IPS-NIHi7 (cell line): Measurements from ENCODE around the gene PSAP.

Source experiments
- DNase-seq: peaks from one replicate; pipeline ENCODE4 v3.0.0; 2012; ENCODE audit warnings: mixed read lengths; ENCODE audit errors: extremely low spot score

Gene PSAP

GRCh38 chr10:71788954-71789353, 62.1 kb downstream of the PSAP start:
- DNase-seq, result no peak

GRCh38 chr10:71784679-71785272, 66.3 kb downstream of the PSAP start:
- no peak for DNase-seq

DNA sequence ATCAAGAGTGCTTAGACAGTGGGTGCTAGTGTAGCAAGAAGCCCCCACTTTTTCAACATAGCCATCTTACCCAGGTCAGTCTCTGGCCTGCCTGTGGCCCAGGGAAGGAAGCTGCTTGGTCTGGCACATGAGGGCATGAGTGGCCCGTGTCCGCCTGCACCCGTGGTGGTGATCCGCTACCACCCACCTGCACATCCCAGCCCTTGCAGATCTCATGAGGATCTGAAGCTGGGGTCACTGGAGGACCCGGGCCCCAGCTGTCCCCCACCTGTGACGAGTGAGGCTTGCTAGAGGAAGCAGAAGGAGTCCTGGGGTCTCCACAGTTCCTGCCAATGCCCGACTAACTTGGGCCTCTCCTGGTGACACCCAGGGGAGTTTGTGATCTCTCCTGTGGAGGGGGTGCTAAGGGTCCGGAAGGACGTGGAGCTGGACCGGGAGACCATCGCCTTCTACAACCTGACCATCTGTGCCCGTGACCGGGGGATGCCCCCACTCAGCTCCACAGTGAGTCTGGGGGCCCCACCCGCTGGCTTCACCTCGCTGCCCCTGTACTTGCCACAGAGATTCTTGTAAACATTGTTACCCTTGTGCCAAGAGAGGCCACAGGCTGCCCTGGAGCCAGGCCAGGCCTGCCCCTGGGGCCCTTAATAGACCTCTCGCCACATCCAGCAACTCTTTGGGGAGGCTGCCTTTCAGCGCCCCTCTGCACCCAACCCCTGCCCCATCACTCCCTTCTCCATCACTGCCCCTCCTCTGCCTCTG, 67.0 kb downstream of the PSAP start:
- no peak for DNase-seq

GRCh38 chr10:71782917-71783490, 68.0 kb downstream of the PSAP start:
- no peak for DNase-seq

GRCh38 chr10:71782221-71782916, 68.7 kb downstream of the PSAP start:
- no peak for DNase-seq

GRCh38 chr10:71780719-71781118, 70.3 kb downstream of the PSAP start:
- peak; percentile 72 for DNase-seq

DNA sequence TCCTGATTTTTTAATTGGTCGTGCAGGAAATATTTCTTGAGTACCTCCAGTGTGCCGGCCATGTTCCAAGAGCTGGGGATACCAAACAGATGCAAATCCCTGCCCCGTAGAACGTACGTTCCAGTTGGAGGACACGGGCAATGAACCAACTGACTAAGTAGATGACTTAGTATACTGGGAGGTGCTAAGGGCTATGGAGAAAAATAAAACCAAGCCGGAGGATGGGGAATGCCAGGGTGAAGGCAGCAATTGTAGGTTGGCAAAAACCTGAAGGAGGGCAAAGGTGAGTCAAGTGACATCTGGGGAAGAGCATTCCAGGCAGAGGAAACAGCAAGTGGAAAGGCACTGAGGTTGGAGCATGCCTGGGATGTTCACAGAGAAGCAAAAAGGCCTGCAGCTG, 70.9 kb downstream of the PSAP start:
- no peak for DNase-seq

GRCh38 chr10:71779641-71780040, 71.4 kb downstream of the PSAP start:
- DNase-seq, result no peak

GRCh38 chr10:71778071-71778825, 72.8 kb downstream of the PSAP start:
- DNase-seq, result no peak

GRCh38 chr10:71777213-71777985, 73.7 kb downstream of the PSAP start:
- DNase-seq, result no peak

- no peak for DNase-seq
These were observed 74.5 kb downstream of the PSAP start for GRCh38 chr10:71776481-71776925.

DNA sequence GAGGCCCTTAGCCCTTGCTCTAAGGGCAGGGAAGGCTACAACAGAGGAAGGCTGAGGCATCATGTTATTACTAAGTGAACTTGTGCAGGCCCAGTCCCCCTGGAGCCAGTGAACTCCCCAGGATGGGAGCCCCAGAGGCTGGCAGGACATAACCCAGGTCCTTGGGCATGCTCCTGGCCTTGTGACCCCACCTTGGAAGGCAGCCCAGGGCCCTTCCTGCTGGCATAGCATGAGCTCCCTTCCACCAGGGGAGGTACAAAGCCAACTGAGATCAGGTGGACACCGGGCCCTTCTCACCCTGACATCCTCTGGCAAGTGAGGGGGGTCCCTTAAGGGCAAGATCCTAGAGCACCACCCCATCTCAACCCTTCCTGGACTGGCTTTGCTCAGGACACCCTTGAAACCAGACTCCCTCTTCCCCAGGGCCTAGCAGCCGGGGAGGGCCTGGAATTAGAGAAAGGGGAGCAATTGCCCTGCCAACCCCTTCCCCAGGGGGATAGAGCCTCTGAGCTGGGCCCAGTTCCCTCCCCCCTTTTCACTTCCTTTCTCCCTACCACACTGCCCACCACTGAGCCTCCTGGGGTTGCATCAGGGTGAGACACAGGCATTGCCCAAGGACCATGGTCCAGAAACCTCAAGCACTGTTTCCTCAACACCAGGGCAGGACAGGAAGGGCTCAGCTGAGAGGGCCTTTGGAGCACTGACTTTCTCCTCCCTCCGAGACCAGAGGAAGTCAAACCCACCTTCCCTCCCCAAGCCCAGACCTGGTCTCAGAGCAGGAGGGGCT, 75.9 kb downstream of the PSAP start:
- no peak for DNase-seq

- peak; percentile 95 for DNase-seq
These were observed 77.7 kb downstream of the PSAP start, which contains the start of gene VSIR for GRCh38 chr10:71773221-71773971. Gene VSIR, minus strand, starts transcription at chr10:71773520. Its CDS starts 81 bp downstream, at chr10:71773439.

DNA sequence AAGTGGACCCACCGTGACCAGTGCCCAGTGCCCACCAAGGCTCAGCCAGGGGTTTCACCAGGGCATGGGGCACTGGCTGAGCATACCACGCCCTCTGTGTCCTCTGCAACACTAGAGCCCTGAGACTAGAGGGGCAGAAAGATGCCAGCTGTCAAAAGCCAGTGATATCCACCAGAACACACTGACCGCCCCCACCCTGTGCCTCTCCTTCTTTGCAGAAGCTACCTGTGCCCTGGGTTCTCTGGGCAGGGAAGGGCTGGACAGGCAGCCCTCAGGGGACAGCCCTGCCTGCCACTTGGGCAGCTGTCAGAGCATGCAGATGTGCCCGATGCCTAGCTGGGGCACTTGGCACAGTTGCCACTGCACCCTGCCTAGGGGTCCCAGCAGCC, 78.2 kb downstream of the PSAP start:
- no peak for DNase-seq

GRCh38 chr10:71771821-71772617, 79.0 kb downstream of the PSAP start:
- DNase-seq, result no peak

DNA sequence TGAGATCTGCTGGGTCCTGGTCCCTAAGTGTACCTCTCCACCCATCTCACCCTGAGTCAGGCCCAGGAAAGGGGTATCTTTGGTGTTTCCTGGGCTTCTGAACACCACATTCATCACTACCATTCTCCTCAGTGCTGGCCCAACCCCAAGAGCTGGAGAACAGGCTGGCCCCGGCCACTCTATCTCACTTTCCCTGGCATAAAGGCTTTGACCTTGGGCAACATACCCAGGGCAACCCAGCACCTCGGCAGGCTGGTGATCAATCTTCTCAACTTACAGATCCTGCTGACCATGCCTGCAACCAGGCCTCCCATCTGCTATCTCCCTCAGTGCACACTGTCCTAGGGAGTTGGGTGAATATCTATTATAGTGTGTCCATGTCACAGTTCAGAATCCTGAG, 79.8 kb downstream of the PSAP start:
- DNase-seq, result no peak

- no peak for DNase-seq
These were observed 80.3 kb downstream of the PSAP start for GRCh38 chr10:71770789-71771188.

DNA sequence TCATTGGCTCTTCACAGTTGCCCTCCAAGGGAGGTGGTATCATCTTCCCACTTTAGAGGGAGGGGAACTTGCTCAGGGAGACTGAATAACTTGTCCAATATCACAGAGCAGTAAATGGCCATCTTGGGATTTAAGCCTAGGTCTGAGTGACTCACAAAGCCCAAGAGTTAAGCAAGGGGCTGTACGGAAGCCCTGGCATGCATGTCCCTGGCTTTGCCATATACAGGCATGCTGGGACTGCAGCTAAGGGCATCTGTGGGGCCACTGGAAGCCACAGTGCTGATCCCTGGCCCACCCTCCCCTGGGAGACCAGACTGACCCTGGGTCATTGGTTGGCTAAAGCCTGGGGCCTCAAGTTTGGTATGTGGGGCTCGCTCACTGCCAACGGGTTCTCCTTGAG, 80.8 kb downstream of the PSAP start:
- DNase-seq, result no peak
